GM18508 (cell line): ENCODE results near the gene OPRM1.
"Not testable (repeated sequence)": the region's sequence is repeated elsewhere in the genome, so short reads cannot be mapped to it uniquely, and the experiment has no call there.

Experiments used
- ATAC-seq: cut with Tn5 transposase; IDR thresholded peaks from one replicate; pipeline ENCODE4 v1.9.1; 2021; ENCODE audit warnings: moderate number of reproducible peaks; ENCODE audit not compliant: insufficient read depth, unreplicated experiment

OPRM1 gene

DNA sequence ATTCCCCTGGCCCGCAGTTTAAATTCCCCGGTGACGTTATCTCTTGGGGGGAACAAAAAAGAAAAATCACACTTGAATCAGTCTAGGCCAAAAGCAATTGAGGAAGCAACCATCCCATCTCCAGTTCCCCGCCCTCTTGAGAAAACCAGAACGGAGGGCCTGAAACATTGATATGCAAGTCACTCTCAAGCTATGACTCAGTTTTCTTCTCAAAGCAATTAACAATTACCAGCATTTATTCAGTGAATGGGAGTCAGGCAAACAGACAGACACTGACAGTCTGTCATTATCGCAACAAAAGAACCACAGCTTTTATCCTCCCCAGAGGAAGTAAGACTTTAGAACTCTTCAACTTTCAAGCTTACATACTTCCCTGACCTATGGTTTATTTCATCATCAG is 100.9 kb downstream of the OPRM1 start:
- ATAC-seq, result no peak

DNA sequence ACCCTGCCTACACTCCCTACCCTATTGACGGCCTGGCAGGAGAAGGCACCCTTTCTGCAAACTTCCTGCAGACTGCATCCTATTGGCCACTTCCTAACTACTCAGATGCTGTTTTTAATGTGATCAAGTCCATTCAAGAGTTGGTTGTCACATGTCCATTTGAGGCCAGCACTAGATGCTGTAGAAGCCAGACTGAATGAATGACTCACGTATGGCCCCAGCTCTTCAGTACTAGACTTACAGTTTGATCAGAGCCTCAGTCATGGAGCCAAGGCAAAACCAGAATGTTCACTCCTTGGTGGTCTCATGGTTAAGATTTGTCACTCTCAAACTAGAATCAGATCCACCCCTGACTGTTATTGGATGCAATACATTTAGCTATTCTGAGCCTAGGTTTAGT is 101.7 kb downstream of the OPRM1 start:
- no peak for ATAC-seq

DNA sequence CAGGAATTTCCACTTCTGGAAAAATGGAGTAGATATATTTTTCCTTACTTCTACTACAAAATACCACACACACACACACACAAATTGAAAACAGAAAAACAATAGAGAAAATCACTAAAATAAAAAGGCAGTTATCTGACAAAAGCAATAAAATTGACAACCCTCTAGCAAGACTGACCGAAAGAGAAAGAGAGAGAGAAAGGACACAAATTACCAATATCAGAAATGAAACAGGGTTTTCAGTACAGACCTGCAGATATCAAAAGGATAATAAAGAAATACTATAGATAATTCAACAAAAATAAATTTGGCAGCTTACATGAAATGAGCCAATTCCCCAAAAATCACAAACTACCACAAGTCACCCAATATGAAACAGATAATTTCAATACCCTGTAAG is 104.7 kb downstream of the OPRM1 start:
- no peak for ATAC-seq

DNA sequence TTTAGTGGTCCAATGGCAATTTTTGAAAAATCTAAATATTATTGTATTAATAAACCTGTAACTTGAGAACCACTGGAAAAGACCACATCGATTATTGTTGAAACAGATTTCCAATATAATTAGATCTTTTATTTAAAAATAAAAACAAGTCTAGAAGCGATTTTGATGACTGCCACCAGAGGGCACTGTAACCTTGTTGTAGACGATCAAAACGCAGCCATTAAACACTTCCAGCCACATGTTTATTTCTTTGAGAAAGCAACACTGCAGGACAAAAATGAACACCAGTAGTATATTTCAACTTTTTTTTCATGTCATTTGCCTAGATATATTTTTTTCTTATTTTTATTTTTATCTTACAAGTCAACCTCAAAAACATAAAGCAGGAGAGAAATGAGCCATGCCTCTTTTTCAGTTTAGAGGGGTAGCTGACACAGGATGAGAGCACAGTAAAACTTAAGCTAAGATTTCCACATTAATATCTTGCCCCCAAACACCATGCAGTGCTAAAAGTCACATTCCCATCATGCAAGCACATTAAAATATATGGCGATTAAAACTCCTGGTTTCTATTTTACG is 115.4 kb downstream of the OPRM1 start:
- ATAC-seq, result no peak

DNA sequence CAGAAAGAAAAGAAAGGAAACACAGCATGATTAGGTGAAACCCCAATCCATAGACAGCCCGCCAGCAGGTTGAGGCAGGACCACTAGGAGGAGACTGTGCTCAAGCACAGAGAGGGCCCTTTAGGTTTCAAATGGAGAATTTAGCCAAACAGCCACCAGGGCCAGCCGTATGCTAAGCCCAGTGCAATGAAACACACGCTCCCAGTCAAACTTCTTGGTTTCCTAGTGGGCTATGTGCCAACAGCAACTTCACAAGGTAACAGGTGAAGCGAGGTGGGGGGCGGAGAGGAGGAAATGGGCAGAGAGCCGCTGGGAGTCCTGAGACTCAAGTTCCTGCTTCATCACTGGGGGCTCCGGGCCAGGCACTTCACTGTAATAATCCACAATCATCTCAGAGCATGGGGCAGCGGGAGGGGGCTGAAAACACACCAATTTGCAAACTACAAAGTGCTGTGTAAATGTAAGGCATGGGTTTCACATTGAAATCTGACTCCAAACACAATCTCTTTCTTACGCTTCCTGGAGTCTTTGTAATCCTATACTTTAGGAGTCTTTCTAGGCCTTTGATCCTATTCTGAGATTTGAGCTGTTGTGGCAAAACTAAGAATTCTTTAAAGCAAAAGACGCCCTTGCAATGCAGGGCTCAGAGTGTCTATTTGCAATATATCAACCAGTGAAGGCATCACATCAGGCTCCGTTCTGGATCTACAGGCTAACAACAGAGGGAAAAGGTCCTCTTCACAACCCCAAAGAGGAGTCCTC is 117.3 kb downstream of the OPRM1 start:
- peak; percentile 43 for ATAC-seq

DNA sequence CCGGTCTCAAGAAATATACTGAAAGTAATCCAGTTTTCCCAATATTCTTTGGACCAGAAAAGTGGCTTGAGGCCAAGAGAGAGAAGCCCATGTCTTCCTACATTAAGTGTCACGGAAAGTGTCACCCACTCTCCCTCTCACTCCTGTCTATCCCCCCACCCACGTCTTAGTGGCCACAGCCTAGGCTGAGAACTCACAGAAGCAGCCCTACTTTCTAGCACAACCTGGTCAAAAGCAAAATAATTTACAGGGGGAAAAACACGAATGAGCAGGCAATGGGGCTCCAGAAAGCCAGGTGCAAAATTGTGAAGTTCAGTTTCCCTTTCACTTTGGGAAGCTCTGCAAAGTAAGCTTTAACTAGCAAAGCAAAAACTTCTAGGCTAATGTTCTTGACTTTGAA is 118.0 kb downstream of the OPRM1 start:
- peak; percentile 33 for ATAC-seq

DNA sequence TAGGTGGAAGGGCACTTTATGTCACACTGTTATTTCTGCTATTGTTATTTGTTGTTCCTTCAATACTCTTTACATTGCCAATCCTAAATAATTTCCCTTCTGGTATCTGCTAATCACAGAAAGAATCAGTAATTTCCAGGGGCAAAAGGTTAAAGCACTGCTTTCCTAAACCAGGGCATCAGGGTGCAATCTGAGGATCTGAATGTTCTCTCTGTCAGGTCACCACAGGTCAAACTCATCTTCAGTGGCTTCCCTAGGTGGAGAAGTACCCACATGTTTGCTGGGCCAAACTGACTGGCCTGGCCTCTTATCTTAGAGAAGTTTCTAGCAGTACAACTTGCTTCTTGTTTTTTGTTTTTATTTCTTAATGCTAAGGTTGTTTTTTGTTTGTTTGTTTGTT is 118.7 kb downstream of the OPRM1 start:
- no peak for ATAC-seq

DNA sequence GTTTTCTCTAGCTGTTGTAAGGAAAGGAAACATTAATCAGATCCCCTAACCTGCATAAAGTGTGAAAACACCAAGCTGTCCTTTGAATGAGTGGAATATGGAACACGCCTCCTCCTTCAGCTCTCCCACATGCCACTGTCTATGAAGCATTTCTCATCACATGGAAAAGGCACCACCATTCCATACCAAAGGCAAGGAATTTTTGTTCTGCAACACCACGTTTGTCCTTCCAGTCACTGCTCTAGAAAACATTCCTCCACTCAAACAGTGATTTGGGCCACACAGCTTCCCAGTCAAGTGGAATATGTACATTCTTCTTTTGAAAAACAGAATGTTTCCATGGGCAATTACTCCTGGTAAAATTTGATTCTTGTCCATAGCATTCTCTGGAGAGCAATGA is 120.1 kb downstream of the OPRM1 start:
- no peak for ATAC-seq

DNA sequence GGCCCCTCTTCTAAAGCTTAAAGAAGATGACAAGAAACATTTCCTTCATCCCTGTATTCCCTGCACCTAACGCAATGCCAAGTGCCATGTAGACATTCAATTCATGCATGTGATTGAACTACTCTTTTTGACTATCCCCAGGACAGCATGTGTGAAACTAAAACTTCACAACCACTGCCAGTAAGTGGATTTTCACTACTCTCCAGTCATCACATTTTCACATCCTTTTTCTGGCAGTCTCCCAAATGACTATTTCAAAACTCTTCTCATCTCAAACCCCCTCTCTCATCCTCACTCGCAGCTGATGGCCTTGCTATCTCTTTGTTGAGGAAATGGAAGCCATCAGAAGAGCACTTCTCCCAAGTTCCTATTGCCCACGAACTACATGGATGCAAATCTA is 122.6 kb downstream of the OPRM1 start:
- ATAC-seq, result peak; percentile 74

DNA sequence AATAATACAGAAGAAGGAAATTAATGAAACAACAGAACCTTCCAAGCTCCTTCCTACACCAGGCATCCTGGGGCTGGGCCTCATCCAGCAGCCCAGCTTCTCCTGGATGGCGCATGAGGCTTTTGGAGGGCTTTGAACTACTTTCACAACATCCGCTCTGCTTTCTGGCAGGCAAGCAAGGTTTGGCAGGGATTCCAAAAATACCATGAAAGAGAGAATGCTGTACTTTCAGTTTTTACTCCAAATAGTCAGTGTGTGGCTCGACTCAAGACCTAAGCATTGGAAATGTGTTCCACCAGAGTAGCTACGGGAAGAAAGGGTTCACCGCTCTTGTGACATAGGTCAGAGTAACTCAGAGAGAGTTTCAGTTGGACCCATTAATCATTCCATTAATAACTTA is 125.4 kb downstream of the OPRM1 start:
- no peak for ATAC-seq

DNA sequence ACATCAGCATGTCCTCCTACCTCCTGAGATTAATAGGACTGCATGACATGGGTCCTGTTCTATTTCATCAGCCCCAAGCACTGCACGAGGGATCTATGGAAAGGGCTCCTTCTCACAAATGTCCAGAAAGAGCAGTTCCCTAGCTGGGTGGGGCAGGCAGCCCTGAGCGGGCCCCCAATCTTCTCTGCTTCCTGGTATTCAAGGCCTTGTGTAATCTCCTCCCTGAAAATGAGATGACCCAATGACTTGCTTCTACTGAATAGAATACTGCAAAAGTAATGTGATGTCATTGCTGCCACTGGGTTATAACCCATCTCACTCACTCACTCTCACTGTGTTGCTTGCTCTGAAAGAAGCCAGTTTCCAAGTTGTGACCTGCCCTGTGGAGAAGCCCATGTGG is 126.4 kb downstream of the OPRM1 start:
- no peak for ATAC-seq

DNA sequence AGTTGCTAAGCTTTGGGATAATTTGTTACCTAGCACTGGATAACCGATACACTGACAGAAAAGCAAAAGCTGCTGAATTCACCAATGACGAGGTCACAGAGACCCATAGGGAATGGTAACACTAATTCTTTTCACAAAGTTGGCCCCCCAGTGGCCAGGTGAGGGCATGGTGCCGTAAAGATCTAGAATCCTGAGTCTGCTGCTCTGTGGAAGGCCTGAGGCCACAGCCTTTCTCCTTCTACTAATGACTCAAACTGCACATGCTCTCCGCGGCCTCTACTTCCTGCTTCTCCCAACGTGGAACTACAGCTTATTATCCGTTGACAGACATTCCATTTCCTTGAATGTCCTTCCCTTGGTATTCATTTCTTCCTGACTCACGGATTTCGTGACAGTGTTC is 127.1 kb downstream of the OPRM1 start:
- ATAC-seq, result no peak

DNA sequence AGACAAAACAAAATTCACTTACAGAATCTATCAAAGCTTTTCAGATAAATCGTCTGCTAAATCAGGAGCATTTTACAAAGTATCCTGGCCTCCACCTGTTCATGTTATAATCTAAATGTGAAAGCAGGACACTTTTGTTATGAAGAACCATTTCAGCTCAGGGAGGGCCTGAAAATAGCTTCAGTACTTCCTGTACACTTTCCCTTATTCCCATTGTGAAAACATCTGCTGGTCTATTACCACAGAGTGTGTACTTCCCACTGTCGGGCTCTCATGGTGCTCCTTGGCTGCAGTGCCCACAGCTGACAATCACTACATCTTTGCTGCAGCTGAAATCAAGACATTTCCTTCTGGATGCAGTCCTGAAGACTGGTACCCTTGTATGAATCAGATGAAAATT is 128.1 kb downstream of the OPRM1 start:
- ATAC-seq, result no peak

DNA sequence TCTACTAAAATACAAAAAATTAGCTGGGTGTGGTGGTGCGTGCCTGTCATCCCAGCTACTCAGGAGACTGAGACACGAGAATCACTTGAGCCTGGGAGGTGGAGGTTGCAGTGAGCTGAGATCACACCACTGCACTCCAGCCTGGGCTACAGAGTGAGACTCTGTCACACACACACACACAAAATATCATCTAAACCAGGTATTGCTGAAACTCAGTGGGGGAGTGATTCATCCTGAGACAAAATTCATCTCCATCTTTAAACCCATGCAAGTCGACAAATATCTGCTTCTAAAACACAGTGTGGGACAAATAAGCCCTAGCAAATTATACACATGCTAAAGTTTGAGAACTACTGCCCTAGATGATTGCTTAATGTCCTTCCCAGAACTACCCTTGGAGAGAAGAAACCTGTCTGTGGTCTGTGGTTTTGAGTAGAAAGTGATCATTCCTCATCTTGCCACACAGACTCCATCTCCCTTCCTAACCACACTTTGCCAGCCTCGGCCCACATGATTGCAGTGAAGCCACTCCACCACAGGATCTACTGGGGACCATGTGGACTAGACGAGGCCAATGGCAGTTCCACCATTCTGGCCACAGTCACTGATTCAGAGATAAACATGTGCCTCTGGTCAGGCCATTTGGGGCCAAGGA is 130.3 kb downstream of the OPRM1 start:
- no peak for ATAC-seq

DNA sequence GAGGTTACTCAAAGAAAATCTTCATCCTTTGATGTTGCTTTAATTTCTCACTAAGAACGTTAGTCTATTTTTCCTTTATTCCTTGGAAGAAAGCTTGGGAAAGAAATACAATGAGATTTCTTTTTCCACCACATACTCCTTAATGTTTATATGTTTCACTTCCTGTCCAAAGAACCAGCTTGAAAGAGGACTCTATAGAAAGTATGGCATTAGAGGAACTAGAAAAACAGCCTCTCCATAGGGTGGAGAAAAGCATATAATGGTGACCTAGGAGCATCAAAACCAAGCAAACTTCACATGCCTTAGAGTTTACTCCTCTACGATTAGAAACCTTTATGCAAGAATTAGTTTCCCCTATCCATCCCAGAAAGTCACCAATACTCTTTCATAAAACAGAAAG is 131.1 kb downstream of the OPRM1 start:
- no peak for ATAC-seq

DNA sequence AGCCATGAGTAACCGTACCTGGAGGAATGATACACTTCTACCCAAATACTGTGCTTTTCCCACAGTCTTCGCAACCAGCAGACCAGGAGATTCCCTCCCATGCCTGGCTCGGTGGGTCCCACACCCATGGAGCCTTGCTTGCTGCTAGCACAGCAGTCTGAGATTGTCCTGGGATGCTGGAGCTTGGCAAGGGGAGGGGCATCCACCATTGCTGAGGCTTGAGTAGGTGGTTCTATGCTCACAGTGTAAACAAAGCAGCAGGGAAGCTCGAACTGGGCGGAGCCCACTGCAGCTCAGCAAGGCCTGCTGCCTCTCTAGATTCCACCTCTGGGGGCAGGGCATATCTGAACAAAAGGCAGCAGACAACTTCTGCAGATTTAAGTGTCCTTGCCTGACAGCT is 133.4 kb downstream of the OPRM1 start:
- not testable (repeated sequence) for ATAC-seq

DNA sequence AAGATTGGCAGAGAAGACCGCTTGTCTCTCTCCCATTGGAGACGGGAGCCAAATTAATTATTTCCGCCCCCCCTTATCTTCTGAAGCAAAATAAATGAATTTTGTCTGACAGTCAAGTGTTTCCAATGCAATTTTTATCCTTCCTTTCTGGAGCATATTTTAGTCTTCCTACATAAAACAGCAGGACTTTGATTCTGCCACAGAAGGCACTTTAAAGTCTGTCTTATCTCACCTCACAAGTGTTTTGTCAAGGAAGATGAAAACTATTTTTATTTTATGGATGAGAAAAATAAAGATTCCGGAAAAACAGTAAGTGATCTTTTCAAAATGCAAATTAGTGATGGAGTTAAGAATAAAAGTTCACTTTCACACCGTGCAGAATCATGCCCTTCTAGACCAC is 140.4 kb downstream of the OPRM1 start:
- no peak for ATAC-seq

DNA sequence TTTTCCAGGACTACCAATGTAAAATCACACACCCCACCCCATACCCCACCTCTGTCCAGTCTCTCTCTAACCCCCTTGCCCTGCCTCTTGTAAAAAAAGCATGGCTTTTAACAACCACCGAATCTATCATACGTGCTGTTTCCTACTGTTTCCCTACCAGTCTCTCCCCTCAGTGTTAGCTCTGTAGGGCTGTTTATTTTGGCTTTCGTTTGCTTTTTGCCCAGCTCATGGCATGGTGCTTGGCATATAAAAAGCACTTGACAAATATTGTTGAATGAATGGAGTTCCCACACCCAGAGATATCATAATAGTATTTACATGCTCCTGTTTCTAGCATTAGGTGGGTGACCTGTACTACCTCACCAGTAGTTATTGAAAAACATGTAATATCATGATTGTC is 148.2 kb downstream of the OPRM1 start:
- ATAC-seq, result no peak

DNA sequence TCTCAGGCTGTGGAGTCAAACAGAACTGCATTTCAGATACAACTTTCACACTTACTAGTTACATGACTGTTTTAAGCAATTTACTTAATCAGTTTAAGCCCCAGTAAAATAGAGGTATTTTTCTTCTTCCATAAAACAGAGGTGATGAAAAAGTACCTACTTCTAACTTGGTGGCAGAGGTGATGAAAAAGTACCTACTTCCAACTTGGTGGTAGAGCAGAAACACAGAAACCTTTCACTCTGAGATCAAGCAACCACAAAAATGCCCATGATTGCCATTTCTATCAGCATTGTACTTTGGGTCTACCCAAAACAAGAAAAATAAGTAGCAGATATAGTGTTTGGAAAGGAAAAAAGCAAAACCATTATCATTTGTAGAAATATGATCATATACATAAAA is 148.7 kb downstream of the OPRM1 start:
- ATAC-seq, result no peak

DNA sequence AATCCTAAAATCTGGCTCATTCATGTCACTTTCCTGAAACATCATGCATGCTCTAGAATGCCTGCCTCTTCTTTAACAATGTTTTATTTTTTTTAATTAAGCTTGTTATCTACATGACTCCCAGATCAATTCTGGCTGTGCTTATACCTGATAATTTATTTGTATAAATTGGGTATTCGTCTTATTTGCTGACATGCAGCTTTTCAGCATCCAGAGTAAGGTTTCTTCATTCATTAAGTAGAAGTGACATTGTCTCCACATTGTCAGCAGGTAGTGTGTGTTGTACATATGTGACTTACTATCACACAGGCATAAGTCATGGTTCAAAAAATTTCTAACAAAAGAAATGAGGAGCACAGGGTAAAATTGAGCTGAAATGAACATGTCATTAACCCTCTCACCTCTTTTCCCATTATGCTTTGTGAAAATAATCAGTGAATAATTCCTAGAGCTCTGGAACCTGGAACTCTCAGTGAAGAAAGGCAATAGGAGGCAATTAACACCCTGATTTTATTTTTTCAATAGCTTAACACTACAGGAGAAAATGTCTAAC is 157.4 kb downstream of the OPRM1 start:
- no peak for ATAC-seq

DNA sequence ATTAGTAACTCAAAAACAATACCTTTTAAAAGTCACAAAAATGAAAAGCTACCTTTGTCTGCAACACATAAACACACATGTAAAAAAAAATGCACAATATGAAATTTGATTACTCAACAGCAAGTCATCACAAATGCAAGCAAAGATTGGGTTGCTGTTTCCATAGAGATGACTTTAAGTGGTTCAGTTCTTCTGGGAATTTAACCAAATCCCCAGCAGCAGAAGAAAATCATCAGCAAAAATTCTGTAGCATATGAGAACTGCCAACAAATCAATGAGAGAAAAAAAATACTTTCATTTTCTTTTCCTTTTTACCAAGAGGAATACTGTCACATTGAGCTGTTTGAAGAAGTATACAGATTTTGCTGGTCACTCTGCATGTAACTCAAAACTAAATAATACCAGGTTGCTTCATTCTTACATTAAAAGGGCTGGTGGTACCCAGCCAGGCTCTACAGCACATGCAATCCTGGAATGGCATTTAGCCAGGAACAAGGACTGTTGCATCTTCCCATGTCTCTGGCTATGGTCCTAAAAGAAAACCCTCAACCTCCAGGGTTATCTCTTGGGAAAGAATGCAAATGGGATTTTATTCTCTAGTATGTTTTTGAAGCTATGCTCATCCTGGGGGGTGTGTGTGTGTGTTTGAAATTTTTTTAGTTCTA is 158.3 kb downstream of the OPRM1 start:
- ATAC-seq, result no peak
